GM12865 (cell line): Measurements from ENCODE around the gene TNIP3.
A peak's percentile ranks its signal among the peaks of the same experiment; 100 is the strongest.
"Not testable (repeated sequence)": the region's sequence is repeated elsewhere in the genome, so short reads cannot be mapped to it uniquely, and the experiment has no call there.

Experiments
- DNase-seq: peaks from one replicate; pipeline ENCODE4 v3.0.0; 2010; ENCODE audit warnings: low read depth
- H3K4me3 ChIP-seq: 2 replicates; pipeline ENCODE4 v1.5.1; 2011; ENCODE audit warnings: mild to moderate bottlenecking, low read depth, low read length, control low read depth
- CTCF ChIP-seq: IDR thresholded peaks from 2 replicates; pipeline ENCODE4 v1.5.1; 2011; ENCODE audit warnings: low read length, control low read depth, low read depth, inconsistent platforms; ENCODE audit not compliant: insufficient read depth; ENCODE audit errors: missing control alignments

TNIP3 gene

GRCh38 chr4:121164291-121164690, at the start of gene TNIP3:
Gene TNIP3 (minus strand): TSS chr4:121164321. CDS start chr4:121164125, 196 bp downstream.
- DNase-seq = no peak
- no peak within 1 kb of the TSS for H3K4me3 ChIP-seq
- no peak for TF ChIP-seq CTCF

DNA sequence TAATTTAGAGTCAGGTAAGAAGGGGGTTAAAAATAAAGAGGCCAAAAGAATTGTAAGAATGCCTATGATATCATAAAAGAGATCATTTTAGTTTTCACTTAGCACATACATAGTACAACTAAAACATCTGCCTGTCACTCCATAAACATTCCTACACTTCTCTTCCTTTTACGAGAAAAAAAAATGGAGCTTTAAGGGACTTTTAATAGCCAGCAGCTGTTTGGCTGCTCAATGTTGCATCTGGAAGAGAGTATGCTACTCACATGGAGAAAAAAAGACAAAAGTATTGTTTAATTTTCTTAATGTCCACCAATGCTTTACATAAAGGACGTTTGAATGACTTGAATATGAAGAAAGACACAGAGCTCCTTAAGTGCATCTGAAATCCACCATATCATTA, 48.7 kb upstream of the TNIP3 start:
- no peak for DNase-seq
- TF ChIP-seq CTCF = no peak
- H3K4me3 ChIP-seq = no peak overlapping the region

- no peak for TF ChIP-seq CTCF
- DNase-seq = no peak
- H3K4me3 ChIP-seq = no peak overlapping the region
Observed at GRCh38 chr4:121209171-121209570, 45.0 kb upstream of the TNIP3 start.

GRCh38 chr4:121208244-121209007, 44.3 kb upstream of the TNIP3 start:
- no peak overlapping the region for H3K4me3 ChIP-seq
- DNase-seq = no peak
- no peak for TF ChIP-seq CTCF

DNA sequence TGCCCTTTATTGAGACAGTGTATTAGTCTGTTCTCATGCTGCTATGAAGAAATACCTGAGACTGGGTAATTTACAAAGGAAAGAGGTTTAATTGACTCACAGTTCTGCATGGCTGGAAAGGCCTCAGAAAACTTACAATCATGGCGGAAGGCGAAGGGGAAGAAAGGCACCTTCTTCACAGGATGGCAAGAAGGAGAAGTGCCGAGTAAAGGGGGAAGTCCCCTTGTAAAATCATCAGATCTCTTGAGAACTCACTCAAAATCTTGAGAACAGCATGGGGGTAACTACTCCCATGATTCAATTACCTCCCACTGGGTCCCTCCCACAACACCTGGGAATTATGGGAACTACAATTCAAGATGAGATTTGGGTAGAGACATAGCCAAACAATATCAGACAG, 41.7 kb upstream of the TNIP3 start:
- H3K4me3 ChIP-seq, DNase-seq: not testable (repeated sequence)

- peak overlapping the region; percentile 35 for H3K4me3 ChIP-seq
- peak; percentile 72 for DNase-seq
Observed at GRCh38 chr4:121200795-121201472, 36.8 kb upstream of the TNIP3 start.

More at GRCh38 chr4:121200795-121201472, 36.8 kb upstream of the TNIP3 start:
- no peak for TF ChIP-seq CTCF
